ENCODE measurements around the gene PAK6. TPM values are rescaled to one million over a fixed set of nuclear protein-coding genes. Genes with fewer than 3 reads are reported as not detected.

Gene PAK6
- total RNA-seq, 4 donors from 2014 or later: 0.94 to 4.6 (median 1.6) TPM

DNA sequence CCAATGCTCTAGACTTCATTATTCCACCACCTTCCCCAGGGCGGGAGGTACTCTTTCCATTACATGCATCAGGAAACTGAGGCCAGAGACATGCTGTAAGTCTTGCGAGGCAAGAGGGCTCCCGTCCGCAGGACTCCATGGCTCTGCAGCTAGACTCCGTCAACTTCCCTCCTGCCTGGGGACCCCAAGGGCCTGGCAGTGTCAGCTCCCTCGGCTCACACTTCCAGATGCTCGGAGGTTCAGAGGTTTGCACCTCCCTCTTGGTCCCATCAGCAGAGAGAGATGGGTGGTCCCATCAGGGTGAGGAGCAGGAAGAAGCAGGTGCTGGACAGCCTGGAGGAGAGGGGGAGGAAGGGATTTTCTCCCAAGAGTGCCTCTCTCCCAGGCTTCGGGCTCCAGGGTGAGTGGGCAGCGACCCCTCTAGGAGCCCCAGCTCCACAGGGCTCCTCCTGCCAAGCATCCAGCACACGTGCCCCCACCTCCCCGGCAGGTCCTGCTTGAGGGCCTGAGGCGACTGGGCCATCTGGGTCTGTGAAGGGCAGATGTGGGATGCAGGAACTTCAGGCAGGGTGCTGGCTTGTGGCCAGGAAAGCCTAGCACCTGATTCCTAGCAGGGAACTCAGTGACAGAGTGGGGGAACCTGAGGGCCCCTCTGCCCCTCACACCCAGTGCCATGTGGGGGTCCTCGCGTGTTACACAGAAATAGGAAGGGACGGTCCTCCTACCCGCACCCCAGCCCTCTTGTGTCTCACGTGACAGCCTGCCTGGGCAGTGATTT is 9.3 kb downstream of the PAK6 start:
- TF ChIP-seq POLR2A (IDR thresholded peaks at IDR 0.05): no peak
- TF ChIP-seq, protein P1, sequence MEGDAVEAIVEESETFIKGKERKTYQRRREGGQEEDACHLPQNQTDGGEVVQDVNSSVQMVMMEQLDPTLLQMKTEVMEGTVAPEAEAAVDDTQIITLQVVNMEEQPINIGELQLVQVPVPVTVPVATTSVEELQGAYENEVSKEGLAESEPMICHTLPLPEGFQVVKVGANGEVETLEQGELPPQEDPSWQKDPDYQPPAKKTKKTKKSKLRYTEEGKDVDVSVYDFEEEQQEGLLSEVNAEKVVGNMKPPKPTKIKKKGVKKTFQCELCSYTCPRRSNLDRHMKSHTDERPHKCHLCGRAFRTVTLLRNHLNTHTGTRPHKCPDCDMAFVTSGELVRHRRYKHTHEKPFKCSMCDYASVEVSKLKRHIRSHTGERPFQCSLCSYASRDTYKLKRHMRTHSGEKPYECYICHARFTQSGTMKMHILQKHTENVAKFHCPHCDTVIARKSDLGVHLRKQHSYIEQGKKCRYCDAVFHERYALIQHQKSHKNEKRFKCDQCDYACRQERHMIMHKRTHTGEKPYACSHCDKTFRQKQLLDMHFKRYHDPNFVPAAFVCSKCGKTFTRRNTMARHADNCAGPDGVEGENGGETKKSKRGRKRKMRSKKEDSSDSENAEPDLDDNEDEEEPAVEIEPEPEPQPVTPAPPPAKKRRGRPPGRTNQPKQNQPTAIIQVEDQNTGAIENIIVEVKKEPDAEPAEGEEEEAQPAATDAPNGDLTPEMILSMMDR (IDR thresholded peaks at IDR 0.05): no peak
- TF ChIP-seq EP300 (IDR thresholded peaks at IDR 0.05): no peak
- no peak for TF ChIP-seq POLR2AphosphoS5 (IDR thresholded peaks at IDR 0.05)
- H3K36me3 ChIP-seq: no peaks in the 10 kb centered on the region
- 20 to 53% methylated on average over 1 to 6 of the region's 17 CpGs for WGBS, 2 donors (ENCODE audit: low coverage in 1 of 2)
- H3K27me3 ChIP-seq: peaks cover 11% of the 10 kb centered on the region
- H3K4me3 ChIP-seq: no peak overlapping the region
- no peaks in the 10 kb centered on the region for H3K9me3 ChIP-seq
- H3K27ac ChIP-seq: no peak overlapping the region
- no peak for ATAC-seq
- H3K4me1 ChIP-seq: peaks cover 0 to 17% (median 8%) of the 10 kb centered on the region in 3 donors

DNA sequence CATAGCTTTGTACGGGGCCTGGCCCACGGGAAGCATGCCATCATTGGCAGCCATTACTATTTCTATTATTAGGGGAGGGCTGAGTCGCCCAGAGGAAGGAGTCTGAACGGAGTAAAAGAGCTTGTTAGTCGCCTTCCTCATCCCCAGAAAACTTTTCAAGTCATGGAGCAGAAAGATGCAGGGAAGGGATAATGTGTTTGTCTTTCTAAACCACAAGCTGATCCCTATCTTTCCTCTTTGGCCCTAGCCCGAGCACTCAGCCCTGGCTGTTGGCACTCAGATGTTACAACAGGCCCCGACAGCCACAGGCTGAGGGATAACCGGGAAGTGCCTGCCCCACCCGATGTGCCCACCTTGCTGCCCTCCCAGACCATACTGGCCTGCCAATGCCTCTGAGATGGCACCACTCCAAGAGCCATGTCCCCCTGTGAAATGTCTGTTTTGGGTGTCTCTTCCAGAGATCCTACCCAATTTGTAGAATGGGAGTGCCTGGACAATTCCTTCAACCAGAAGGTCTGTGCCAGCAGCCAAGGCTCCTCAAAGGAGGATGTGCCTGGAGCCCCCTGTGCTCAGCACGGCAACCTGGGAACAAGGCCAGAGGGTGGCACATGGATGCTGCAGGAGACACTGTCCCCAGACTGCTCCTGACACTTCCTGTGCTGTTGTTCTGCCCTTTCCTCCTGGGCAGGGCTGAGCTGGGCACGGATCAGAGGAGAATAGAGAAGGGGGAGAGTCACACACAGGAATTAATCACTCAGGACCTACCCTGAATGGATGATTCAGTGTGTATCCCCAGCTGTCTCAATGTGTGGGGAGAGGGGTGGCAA is 10.8 kb downstream of the PAK6 start:
- TF ChIP-seq POLR2A (IDR thresholded peaks at IDR 0.05): no peak
- no peak for TF ChIP-seq EP300 (IDR thresholded peaks at IDR 0.05)
- no peak for ATAC-seq
- no peak overlapping the region for H3K27ac ChIP-seq
- H3K27me3 ChIP-seq: peaks cover 17% of the 10 kb centered on the region
- H3K36me3 ChIP-seq: no peaks in the 10 kb centered on the region
- H3K4me3 ChIP-seq: no peak overlapping the region
- peaks cover 0 to 23% (median 13%) of the 10 kb centered on the region in 3 donors for H3K4me1 ChIP-seq
- 70 to 80% methylated on average over 2 to 7 of the region's 11 CpGs for WGBS, 2 donors (ENCODE audit: low coverage in 1 of 2)
- H3K9me3 ChIP-seq: no peaks in the 10 kb centered on the region

DNA sequence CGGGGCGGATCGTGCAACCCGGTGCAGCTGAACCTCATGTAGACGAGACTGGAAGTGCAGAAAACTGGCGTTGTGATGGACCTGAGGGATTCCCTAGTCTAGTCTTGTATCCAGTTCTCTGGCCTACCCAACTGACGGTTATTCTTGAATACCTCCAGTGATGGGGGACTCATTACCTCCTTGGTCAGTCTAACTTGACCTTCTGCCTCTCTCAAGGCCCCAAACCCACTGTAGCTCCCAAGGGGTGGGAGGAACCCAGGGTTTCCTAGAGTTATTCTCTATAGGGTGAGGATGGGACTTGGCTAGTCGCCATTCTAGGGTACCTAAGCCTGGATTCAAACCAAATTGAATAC is 11.4 kb downstream of the PAK6 start:
- ATAC-seq: no peak
- peaks cover 0 to 23% (median 13%) of the 10 kb centered on the region in 3 donors for H3K4me1 ChIP-seq
- H3K4me3 ChIP-seq: no peak overlapping the region
- TF ChIP-seq POLR2A (IDR thresholded peaks at IDR 0.05) (no peak), EP300 (IDR thresholded peaks at IDR 0.05) (no peak), POLR2AphosphoS5 (IDR thresholded peaks at IDR 0.05) (no peak)
- TF ChIP-seq, protein P1 (IDR thresholded peaks at IDR 0.05): no peak
- H3K27me3 ChIP-seq: peaks cover 17% of the 10 kb centered on the region
- H3K9me3 ChIP-seq: no peaks in the 10 kb centered on the region
- no peaks in the 10 kb centered on the region for H3K36me3 ChIP-seq
- no peak overlapping the region for H3K27ac ChIP-seq
- 90 to 100% methylated on average over 1 to 2 of the region's 8 CpGs for WGBS, 2 donors (ENCODE audit: low coverage in 1 of 2)

DNA sequence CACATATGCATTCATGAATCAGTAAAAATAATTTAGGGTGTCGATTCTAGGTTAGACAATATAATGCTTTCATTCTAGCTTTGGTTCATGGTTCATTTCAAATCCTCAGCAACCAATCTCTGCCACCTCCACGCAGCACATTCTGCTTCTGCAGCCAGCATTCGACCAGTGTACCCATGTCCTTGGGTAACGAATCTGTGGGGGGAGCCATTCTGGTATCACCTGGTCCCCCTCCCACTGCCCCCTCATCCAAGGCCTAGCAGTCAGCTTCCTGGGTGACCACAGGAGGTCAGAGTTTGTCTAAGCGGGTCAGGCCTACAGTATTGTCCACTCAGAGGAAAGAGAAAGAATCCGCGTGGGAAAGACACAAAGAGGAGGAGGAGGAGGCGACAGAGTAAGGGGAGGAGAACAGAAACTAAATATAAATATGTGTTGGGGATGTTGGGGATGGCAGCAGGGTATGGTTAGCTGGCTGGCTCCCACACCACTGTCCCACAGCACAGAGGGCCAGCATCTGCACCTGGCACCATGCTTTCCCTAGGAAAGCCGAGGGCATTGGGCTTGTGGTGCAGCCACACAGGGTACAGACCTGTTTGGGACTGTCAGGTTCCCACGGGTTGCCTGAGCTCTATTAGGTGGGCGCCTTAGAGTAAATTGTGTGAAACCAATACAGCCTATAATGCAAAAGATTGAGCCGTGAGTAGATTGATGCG is 12.1 kb downstream of the PAK6 start:
- Histone ChIP-seq H3K4me1 (peaks cover 0 to 23% (median 13%) of the 10 kb centered on the region in 3 donors), H3K27me3 (peaks cover 17% of the 10 kb centered on the region), H3K4me3 (no peak overlapping the region), H3K36me3 (no peaks in the 10 kb centered on the region), H3K27ac (no peak overlapping the region), H3K9me3 (no peaks in the 10 kb centered on the region)
- 84 to 96% methylated on average over 4 to 10 of the region's 13 CpGs for WGBS, 2 donors (ENCODE audit: low coverage in 1 of 2)
- ATAC-seq: no peak
- TF ChIP-seq POLR2AphosphoS5 (IDR thresholded peaks at IDR 0.05) (no peak), EP300 (IDR thresholded peaks at IDR 0.05) (no peak), POLR2A (IDR thresholded peaks at IDR 0.05) (no peak)
- TF ChIP-seq, protein P1 (IDR thresholded peaks at IDR 0.05): no peak

DNA sequence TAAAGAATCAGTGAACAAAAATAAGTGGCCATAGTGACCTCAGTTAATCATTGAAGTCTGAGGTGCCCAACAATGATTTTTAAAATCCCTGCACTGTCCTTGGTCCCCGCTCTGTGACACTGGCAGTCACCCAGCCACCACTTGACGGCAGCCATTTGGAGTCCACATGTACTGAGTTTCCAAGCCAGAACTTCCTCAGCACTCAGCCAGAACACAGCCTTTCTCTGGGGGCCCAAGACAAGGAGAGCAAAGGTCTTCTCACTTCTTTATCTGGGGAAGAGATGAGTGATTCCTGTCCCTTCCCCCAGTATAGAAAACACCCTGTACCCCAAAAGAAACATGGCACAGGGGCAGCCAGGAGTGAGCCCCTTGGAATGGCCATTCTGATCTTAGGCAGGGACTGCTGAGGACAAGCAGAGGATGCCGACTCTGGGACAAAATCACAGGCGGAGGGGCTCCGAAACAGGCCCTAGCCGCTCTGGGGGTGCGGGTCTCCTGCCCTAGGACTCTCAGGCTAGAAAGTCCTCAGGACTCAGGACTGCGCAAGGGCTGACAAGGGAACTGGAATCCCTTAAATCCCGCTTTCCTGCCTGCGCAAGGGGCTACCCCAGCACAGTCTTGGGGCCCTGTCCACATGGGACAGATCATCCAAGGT is 12.8 kb downstream of the PAK6 start:
- no peaks in the 10 kb centered on the region for H3K9me3 ChIP-seq
- no peak for TF ChIP-seq POLR2A (IDR thresholded peaks at IDR 0.05)
- TF ChIP-seq, protein P1 (IDR thresholded peaks at IDR 0.05): no peak
- H3K4me3 ChIP-seq: no peak overlapping the region
- H3K36me3 ChIP-seq: no peaks in the 10 kb centered on the region
- no peak for ATAC-seq
- WGBS, 2 donors (ENCODE audit: low coverage in 1 of 2): no CpG with 5 or more reads among the region's 10 CpGs
- peaks cover 0 to 23% (median 13%) of the 10 kb centered on the region in 3 donors for H3K4me1 ChIP-seq
- peaks cover 17% of the 10 kb centered on the region for H3K27me3 ChIP-seq
- no peak overlapping the region for H3K27ac ChIP-seq

All from gastroesophageal sphincter (tissue), 4 donors.